Measurements from ENCODE around the gene APBB1IP.

The APBB1IP gene

DNA sequence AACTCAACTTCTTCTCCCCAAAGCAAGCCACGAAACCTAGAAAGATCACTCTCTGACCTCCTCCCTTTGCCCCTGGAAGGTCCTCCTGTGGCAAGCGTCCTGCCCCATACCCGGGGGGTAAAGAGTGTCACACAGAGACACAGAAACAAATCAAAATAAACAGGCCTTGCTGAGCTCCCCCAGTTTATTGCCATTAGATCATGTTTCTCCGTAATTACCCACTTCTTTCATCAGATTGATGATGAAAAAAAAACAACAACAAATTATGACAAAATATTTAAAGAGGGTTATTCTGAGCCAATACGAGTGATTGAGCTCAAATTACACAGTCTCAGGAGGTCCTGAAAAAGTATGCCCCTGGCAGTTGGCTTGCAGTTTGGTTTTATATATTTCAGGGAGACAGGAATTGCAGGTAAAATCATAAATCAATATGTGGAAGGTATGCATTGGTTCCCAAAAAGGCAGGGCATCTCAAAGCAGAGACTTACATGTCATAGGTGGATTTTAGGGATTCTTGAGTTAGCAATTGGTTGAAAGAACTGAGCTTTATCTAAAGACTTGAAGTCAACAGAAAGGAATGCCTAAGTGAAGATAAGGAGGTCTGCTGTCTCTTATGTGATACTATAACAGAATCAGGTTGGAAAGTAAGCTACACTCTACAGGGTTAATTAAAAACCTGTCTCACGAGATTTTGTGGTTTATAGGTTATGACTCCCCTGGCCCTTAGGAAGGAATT lies 86.2 kb downstream of the APBB1IP start:
- no peak for TF ChIP-seq ZNF274 (IDR thresholded peaks at IDR 0.05; ENCODE audit: low read depth, low read length)
- no peak overlapping the region for H3K4me3 ChIP-seq (ENCODE audit: low read length)

GRCh38 chr10:26525586-26525985 lies 87.4 kb downstream of the APBB1IP start:
- no peak overlapping the region for H3K4me3 ChIP-seq (ENCODE audit: low read length)
- no peak for TF ChIP-seq ZNF274 (IDR thresholded peaks at IDR 0.05; ENCODE audit: low read depth, low read length)

DNA sequence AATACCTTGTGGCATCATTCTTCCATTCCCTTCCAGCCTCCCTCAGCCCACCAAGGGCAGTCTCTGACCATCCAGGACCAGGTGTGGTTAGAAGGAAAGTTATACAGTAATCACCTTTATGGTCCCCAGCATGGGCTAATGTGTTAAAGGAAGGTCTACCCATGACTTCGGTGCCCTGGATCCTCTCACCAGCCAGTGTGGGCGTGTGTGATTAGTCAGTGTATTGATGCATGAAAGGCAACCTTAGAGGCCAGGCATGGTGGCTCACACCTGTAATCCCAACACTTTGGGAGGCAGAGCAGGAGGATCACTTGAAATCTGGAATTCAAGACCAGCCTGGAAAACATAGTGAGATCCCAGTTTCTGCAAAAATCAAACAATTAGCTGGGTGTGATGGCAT lies 88.9 kb downstream of the APBB1IP start:
- no peak for TF ChIP-seq ZNF274 (IDR thresholded peaks at IDR 0.05; ENCODE audit: low read depth, low read length)
- no peak overlapping the region for H3K4me3 ChIP-seq (ENCODE audit: low read length)

DNA sequence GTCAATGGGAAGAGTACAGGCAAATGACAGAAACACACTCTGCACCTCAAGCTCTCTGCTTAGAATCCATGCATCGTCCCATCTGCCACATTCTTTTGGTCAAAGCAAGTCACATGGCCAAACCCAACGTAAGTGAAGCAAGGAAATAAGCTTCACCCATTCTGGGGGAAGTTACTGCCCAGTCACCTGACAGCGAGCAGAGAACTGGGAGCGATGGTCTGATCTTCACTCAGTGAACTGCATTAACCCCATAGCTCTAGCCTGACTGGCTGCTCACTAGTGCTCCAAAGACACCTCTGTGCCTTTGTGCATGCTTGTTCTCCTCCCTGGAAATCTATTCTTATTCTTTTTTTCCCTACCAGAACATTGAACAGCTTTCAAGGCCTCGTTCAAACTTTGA lies 89.9 kb downstream of the APBB1IP start:
- no peak overlapping the region for H3K4me3 ChIP-seq (ENCODE audit: low read length)
- no peak for TF ChIP-seq ZNF274 (IDR thresholded peaks at IDR 0.05; ENCODE audit: low read depth, low read length)

DNA sequence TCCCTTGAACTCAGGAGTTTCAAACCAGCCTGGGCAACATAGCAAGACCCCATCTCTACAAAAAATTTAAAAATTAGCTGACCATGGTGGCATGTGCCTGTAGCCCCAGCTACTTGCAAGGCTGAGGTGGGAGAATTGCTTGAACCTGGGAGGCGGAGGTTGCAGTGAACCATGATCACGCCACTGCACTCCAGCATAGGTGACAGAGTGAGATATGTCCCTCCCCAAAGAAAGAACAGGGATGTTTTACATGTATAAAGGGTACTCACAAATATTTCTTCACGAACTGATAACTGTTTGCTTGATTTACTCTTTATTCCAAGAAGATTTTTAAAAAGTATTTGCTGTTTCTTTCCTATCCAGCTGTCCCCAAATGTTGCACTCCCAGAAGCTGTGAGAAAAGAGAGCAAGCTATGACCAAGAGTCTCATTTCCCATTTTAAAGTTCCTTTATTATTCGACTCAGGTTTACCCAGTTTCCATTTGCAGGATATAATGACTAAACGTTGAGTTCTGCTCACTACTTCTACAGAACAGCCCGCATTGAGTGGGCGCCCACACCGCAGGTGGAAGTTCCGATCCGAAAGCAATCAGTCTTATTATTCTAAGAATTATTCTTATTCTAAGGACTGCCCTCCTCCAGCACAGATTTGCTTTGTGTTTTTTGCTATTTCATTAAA lies 90.7 kb downstream of the APBB1IP start:
- no peak for TF ChIP-seq ZNF274 (IDR thresholded peaks at IDR 0.05; ENCODE audit: low read depth, low read length)
- no peak overlapping the region for H3K4me3 ChIP-seq (ENCODE audit: low read length)

DNA sequence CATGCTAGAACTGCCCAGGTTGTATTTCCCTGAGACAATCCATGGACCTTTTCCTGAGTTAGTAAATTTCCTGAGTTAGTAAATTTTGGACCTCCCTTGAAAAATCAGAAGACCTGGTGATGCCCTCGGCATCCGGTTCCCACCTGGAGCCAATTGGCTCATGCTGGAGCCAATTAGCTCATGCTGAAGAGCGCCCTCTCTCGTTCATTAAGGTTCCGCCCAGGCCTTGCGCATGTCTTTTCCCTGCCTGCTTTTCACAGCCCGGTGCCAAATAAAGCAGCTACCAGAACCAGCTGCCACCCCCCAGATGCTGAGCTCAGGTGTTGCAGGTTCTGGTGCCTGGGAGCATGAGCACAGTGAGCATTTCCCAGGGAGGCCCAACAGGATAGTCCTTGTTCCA lies 96.2 kb downstream of the APBB1IP start:
- H3K4me3 ChIP-seq (ENCODE audit: low read length): no peak overlapping the region
- TF ChIP-seq ZNF274 (IDR thresholded peaks at IDR 0.05; ENCODE audit: low read depth, low read length): no peak

- no peak for TF ChIP-seq ZNF274 (IDR thresholded peaks at IDR 0.05; ENCODE audit: low read depth, low read length)
- H3K4me3 ChIP-seq (ENCODE audit: low read length): no peak overlapping the region
Observed at GRCh38 chr10:26540601-26541000, 102.5 kb downstream of the APBB1IP start.

- H3K4me3 ChIP-seq (ENCODE audit: low read length): no peak overlapping the region
- no peak for TF ChIP-seq ZNF274 (IDR thresholded peaks at IDR 0.05; ENCODE audit: low read depth, low read length)
Observed at GRCh38 chr10:26543567-26544306, 105.6 kb downstream of the APBB1IP start.

GRCh38 chr10:26544932-26545331 lies 106.8 kb downstream of the APBB1IP start:
- TF ChIP-seq ZNF274 (IDR thresholded peaks at IDR 0.05; ENCODE audit: low read depth, low read length): no peak
- H3K4me3 ChIP-seq (ENCODE audit: low read length): no peak overlapping the region

DNA sequence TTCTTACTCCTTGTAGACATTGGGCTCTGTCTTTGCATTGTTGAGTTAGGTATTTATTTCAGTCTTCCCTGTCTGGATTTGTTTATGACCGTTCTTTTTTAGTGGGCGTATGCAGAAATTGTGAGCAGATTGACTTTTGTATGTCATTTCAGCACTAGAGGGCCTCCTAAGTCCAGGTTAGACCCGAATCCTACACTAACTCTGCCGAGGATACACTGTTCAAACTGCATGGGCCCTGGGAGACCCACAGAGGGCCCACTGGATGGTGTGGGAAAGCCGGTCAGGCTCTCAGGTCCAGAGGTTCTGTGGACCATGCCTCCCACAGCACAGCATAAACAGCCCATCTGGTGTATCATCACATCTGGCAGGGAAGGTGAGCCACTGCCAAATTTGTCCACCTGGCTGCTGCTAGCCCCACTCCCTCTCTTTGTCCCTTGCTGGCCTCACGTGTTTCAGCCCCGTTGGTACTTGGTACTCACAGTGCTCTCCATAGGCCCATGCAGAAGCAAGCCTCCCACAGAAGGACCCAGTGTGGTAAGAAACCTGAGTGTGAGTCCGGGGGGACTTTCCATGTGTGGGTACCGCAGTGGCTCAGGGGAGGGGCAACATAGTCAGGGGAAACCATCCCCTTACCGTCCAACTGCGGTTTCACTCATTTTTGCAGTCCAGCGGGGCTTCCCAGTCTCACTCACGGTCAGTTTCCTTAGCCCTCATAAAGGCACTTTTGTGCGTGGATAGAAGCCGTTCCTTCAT lies 112.8 kb downstream of the APBB1IP start:
- no peak overlapping the region for H3K4me3 ChIP-seq (ENCODE audit: low read length)
- no peak for TF ChIP-seq ZNF274 (IDR thresholded peaks at IDR 0.05; ENCODE audit: low read depth, low read length)

- no peak overlapping the region for H3K4me3 ChIP-seq (ENCODE audit: low read length)
- TF ChIP-seq ZNF274 (IDR thresholded peaks at IDR 0.05; ENCODE audit: low read depth, low read length): no peak
Observed at GRCh38 chr10:26554246-26554645, 116.1 kb downstream of the APBB1IP start.

DNA sequence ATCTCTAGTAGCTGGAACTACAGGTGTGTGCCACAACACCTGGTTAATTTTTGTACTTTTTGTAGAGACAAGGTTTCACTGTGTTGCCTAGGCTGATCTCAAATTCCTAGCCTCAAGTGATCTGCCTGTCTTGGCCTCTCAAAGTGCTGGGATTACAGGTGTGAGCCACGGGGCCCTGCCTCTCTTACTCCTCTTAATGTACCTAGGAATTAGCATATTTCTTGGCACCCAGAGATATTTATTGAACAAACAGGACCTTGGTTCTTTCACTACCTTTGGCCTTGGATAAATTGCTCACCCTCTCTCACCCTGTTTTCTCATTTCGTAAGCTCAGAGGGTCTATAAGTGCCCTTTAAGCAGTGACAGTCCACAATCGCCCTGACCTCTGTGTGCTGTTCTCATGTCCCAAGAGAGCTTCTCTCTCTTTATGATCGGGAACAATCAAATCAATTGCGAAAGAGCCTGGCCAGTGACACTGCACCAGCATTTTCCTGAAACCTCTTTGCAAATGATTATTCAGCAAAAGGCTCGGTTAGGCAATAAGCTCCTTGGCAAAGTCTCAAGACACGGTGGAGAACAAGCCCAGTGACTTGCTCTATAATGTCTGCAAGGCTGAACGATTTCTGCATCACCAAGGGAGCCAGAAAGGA lies 117.7 kb downstream of the APBB1IP start:
- TF ChIP-seq ZNF274 (IDR thresholded peaks at IDR 0.05; ENCODE audit: low read depth, low read length): no peak
- no peak overlapping the region for H3K4me3 ChIP-seq (ENCODE audit: low read length)

DNA sequence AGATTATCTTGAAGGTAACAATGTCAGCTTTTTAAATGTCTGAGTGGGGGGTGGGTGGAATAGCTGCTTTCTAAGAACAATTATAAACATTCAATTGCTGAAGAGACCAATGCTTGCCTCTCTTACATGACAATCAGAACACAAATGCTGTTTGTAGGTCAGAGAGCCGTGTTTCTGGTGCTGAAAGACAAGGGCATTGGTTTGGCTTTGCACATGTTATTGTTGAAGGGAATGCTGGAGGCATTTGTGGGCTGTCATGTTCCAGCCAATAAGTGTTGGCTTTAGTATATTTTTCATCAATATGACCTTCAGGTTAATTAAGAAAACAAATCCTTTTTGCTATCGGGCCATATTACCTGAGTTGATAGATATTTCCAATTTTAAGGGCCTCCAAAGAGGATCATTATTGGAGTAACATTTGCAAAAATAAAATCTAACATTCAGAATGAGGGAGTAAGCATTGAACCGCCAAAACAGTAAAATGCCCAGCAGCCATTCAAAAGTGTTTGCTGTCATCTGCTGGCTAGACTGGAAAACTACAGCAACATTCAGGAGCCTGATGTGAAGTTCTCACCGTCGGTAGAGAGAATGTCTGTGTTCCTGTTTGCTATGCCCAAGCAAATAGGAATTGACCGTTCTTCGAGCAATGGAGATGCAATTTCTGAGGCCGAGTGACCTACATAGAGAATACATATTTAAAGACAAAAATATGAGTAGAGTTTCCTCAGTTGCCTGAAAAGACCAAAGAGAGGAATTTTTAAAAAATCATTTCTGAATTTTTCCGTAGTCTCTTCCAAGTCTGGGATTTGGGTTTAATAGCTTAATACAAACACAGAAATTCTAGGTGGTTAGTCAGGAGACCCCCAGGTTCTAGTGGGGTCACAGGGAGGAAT lies 118.9 kb downstream of the APBB1IP start:
- no peak for TF ChIP-seq ZNF274 (IDR thresholded peaks at IDR 0.05; ENCODE audit: low read depth, low read length)

More for the DNA sequence above, 118.9 kb downstream of the APBB1IP start:
- no peak overlapping the region for H3K4me3 ChIP-seq (ENCODE audit: low read length)
